ENCODE data around the gene PDHX.
"Not testable (repeated sequence)": the region's sequence is repeated elsewhere in the genome, so short reads cannot be mapped to it uniquely, and the experiment has no call there.

DNA sequence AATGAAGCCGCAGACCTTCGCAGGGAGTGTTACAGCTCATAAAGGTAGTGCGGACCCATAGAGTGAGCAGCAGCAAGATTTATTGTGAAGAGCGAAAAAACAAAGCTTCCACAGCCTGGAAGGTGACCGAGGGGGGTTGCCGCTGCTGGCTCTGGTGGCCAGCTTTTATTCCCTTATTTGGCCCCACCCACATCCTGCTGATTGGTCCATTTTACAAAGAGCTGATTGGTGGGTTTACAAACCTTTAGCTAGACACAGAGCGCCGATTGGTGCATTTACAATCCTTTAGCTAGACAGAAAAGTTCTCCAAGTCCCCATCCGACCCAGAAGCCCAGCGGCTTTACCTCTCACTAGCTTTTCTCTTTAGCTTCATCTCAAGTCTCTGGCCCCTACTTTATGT, 2.9 kb upstream of the PDHX start:
- not testable (repeated sequence) for TF ChIP-seq POLR2A (IDR thresholded peaks at IDR 0.05; ENCODE audit: low read length); GATA1 (IDR thresholded peaks at IDR 0.05; ENCODE audit: low read depth, low read length)
